ENCODE data around the gene CHST12. TPM values are rescaled to one million over a fixed set of nuclear protein-coding genes. Genes with fewer than 3 reads are reported as not detected.

Gene CHST12
- total RNA-seq, 1 donor from 2014 or later = 18.5 TPM

GRCh38 chr7:2379821-2380450 lies 23.5 kb upstream of the CHST12 start:
- peak overlapping the region; percentile 26 for H3K27ac Mint-ChIP-seq (ENCODE audit: unreplicated experiment)
- TF ChIP-seq EZH2 (IDR thresholded peaks at IDR 0.05; ENCODE audit: insufficient read depth, low read length) (no peak), CTCF (IDR thresholded peaks at IDR 0.05; ENCODE audit: insufficient read depth, low read depth, low read length) (no peak)
- no peak for DNase-seq (ENCODE audit: low read depth)

GRCh38 chr7:2380461-2380860 lies 22.9 kb upstream of the CHST12 start:
- H3K4me2 ChIP-seq (ENCODE audit: low read length) = no peak overlapping the region
- peaks cover 35% of the 10 kb centered on the region for H3K79me2 ChIP-seq (ENCODE audit: insufficient read depth, low read length)
- peaks cover 70% of the 10 kb centered on the region for H4K20me1 ChIP-seq (ENCODE audit: insufficient read depth, low read length)
- Mint-ChIP-seq H3K27ac (ENCODE audit: unreplicated experiment) (peak overlapping the region; percentile 26), H3K4me1 (ENCODE audit: low read depth, unreplicated experiment) (no peaks in the 10 kb centered on the region), H3K4me3 (ENCODE audit: unreplicated experiment) (no peak overlapping the region), H3K27me3 (ENCODE audit: low read depth, unreplicated experiment) (no peaks in the 10 kb centered on the region), H3K36me3 (ENCODE audit: low read depth, unreplicated experiment) (peaks cover 28% of the 10 kb centered on the region), H3K9me3 (ENCODE audit: unreplicated experiment) (no peaks in the 10 kb centered on the region)
- DNase-seq (ENCODE audit: low read depth) (no peak), FAIRE-seq (no peak)
- no peak overlapping the region for H3K4me3 ChIP-seq (ENCODE audit: insufficient read depth, low read depth, low read length)
- H3K9me3 ChIP-seq (ENCODE audit: insufficient read depth, low read depth, low read length) = no peaks in the 10 kb centered on the region
- peaks cover 35% of the 10 kb centered on the region for H3K36me3 ChIP-seq (ENCODE audit: insufficient read depth, low read length)
- no peaks in the 10 kb centered on the region for H3K4me1 ChIP-seq (ENCODE audit: insufficient read depth, low read length)
- no peak overlapping the region for H3K9ac ChIP-seq (ENCODE audit: low read length)
- no peaks in the 10 kb centered on the region for H3K27me3 ChIP-seq (ENCODE audit: insufficient read depth, low read length)
- TF ChIP-seq EZH2 (IDR thresholded peaks at IDR 0.05; ENCODE audit: insufficient read depth, low read length) (no peak), CTCF (IDR thresholded peaks at IDR 0.05; ENCODE audit: insufficient read depth, low read depth, low read length) (no peak)
- H2AFZ ChIP-seq (ENCODE audit: low read depth, low read length) = no peak overlapping the region
- no peak overlapping the region for H3K27ac ChIP-seq (ENCODE audit: low read depth, low read length)

More at GRCh38 chr7:2379821-2380450, 23.5 kb upstream of the CHST12 start:
- Histone ChIP-seq H3K36me3 (ENCODE audit: insufficient read depth, low read length) (peaks cover 40% of the 10 kb centered on the region), H3K4me1 (ENCODE audit: insufficient read depth, low read length) (no peaks in the 10 kb centered on the region), H2AFZ (ENCODE audit: low read depth, low read length) (no peak overlapping the region), H3K4me2 (ENCODE audit: low read length) (no peak overlapping the region), H3K27me3 (ENCODE audit: insufficient read depth, low read length) (no peaks in the 10 kb centered on the region), H4K20me1 (ENCODE audit: insufficient read depth, low read length) (peaks cover 75% of the 10 kb centered on the region), H3K4me3 (ENCODE audit: insufficient read depth, low read depth, low read length) (no peak overlapping the region), H3K9me3 (ENCODE audit: insufficient read depth, low read depth, low read length) (no peaks in the 10 kb centered on the region), H3K79me2 (ENCODE audit: insufficient read depth, low read length) (peaks cover 41% of the 10 kb centered on the region), H3K27ac (ENCODE audit: low read depth, low read length) (no peak overlapping the region), H3K9ac (ENCODE audit: low read length) (no peak overlapping the region)
- no peak for FAIRE-seq
- Mint-ChIP-seq H3K4me1 (ENCODE audit: low read depth, unreplicated experiment) (no peaks in the 10 kb centered on the region), H3K27me3 (ENCODE audit: low read depth, unreplicated experiment) (no peaks in the 10 kb centered on the region), H3K4me3 (ENCODE audit: unreplicated experiment) (no peak overlapping the region), H3K9me3 (ENCODE audit: unreplicated experiment) (no peaks in the 10 kb centered on the region), H3K36me3 (ENCODE audit: low read depth, unreplicated experiment) (peaks cover 32% of the 10 kb centered on the region)

GRCh38 chr7:2381227-2381626 lies 22.2 kb upstream of the CHST12 start:
- Histone ChIP-seq H3K4me1 (ENCODE audit: insufficient read depth, low read length) (no peaks in the 10 kb centered on the region), H3K4me3 (ENCODE audit: insufficient read depth, low read depth, low read length) (no peak overlapping the region), H3K9me3 (ENCODE audit: insufficient read depth, low read depth, low read length) (no peaks in the 10 kb centered on the region), H2AFZ (ENCODE audit: low read depth, low read length) (no peak overlapping the region), H3K27me3 (ENCODE audit: insufficient read depth, low read length) (no peaks in the 10 kb centered on the region), H3K27ac (ENCODE audit: low read depth, low read length) (no peak overlapping the region), H3K79me2 (ENCODE audit: insufficient read depth, low read length) (peaks cover 28% of the 10 kb centered on the region), H3K4me2 (ENCODE audit: low read length) (no peak overlapping the region), H3K9ac (ENCODE audit: low read length) (no peak overlapping the region), H4K20me1 (ENCODE audit: insufficient read depth, low read length) (peaks cover 62% of the 10 kb centered on the region), H3K36me3 (ENCODE audit: insufficient read depth, low read length) (peaks cover 28% of the 10 kb centered on the region)
- FAIRE-seq (no peak), DNase-seq (ENCODE audit: low read depth) (no peak)
- Mint-ChIP-seq H3K27ac (ENCODE audit: unreplicated experiment) (no peak overlapping the region), H3K4me3 (ENCODE audit: unreplicated experiment) (no peak overlapping the region), H3K4me1 (ENCODE audit: low read depth, unreplicated experiment) (no peaks in the 10 kb centered on the region), H3K9me3 (ENCODE audit: unreplicated experiment) (no peaks in the 10 kb centered on the region), H3K36me3 (ENCODE audit: low read depth, unreplicated experiment) (peaks cover 22% of the 10 kb centered on the region), H3K27me3 (ENCODE audit: low read depth, unreplicated experiment) (no peaks in the 10 kb centered on the region)
- TF ChIP-seq EZH2 (IDR thresholded peaks at IDR 0.05; ENCODE audit: insufficient read depth, low read length) (no peak), CTCF (IDR thresholded peaks at IDR 0.05; ENCODE audit: insufficient read depth, low read depth, low read length) (no peak)

All from astrocyte (in vitro differentiated cells and primary cell).